Activated T-cell treated with anti-CD3 and anti-CD28 coated beads, Interleukin-2, amount 50 U/mL, for 1 hour (primary cell): ENCODE data around the gene MYCBPAP.
"Not testable (repeated sequence)": the region's sequence is repeated elsewhere in the genome, so short reads cannot be mapped to it uniquely, and the experiment has no call there.

Source experiments
- DNase-seq: peaks from one replicate; pipeline ENCODE4 v3.0.0-alpha.2; 2020

The MYCBPAP gene

DNA sequence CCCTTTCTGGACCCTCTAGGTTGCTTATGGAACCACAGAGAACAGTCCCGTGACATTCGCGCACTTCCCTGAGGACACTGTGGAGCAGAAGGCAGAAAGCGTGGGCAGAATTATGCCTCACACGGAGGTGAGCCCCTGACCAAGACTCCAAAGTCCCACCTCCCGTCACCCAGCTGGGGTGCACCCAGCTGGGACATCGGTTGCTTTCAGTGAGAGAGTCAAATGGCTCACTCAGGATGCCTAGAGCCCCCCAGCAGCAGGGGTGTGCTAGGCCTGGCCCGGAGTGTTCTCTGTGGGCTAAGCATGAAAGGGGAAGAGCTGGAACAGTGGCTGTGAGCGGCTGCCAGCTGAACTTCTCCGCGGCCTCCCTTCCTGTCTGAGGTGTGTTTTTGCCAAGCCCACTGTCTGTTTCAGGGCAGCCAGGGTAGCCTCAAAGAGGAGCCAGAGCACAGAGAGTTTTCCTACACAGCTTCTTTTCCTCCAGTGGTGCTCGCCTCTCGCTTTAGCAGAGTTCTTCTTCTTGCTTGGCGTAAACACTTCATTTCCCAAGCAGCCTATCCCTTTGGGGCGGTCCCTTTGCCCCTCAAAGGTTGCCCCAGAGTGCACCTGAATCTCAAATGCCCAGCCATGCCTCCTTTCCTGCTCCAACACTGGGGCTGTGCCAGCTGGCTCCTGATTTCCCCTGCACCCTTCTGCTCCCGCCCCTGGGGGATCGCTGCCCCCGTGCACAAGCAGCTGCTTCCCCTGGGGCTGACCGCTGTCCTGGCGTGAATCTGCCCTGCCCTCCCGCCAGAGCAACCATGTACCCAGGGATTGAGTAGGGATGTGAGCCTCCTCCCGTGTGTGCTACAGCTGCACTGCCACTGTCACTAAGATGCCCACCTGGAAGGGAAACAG lies 37.0 kb upstream of the MYCBPAP start:
- no peak for DNase-seq

GRCh38 chr17:50472286-50472685 lies 36.0 kb upstream of the MYCBPAP start:
- DNase-seq, result no peak

DNA sequence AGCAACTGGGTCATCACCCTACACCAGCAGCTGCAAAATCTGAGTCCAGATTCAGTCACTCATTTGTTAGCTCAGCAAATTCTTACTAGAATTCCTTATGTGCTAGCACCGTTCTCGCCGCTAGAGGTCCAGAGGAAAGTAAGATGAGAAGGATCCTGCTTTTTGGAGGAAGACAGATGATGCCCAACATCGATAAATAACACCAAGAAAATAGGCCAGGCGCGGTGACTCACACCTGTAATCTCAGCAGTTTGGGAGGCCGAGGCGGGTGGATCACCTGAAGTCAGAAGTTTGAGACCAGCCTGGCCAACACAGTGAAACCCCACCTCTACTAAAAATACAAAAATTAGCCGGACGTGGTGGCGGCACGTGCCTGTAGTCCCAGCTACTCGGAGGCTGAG lies 35.5 kb upstream of the MYCBPAP start:
- not testable (repeated sequence) for DNase-seq

DNA sequence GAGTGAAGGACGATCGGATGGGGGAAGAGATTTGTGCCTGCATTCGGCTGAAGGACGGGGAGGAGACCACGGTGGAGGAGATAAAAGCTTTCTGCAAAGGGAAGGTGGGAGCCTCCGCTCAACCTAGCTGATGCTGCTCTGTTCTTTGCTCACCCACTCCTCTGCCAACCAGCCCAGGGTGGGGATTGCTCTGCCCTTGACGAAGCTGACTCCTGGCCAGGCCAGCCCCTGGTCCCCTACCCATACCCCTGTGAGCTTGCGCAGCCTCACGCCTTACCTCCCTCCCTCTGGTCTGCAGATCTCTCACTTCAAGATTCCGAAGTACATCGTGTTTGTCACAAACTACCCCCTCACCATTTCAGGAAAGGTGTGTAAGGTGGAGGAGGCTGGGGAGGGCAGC lies 34.3 kb upstream of the MYCBPAP start:
- no peak for DNase-seq

DNA sequence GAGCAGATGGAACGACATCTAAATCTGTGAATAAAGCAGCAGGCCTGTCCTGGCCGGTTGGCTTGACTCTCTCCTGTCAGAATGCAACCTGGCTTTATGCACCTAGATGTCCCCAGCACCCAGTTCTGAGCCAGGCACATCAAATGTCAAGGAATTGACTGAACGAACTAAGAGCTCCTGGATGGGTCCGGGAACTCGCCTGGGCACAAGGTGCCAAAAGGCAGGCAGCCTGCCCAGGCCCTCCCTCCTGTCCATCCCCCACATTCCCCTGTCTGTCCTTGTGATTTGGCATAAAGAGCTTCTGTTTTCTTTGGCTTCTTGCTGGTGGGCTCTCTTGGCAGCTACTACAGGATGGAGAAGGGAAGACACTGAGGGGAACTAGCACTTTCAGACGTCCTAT lies 33.7 kb upstream of the MYCBPAP start:
- no peak for DNase-seq

DNA sequence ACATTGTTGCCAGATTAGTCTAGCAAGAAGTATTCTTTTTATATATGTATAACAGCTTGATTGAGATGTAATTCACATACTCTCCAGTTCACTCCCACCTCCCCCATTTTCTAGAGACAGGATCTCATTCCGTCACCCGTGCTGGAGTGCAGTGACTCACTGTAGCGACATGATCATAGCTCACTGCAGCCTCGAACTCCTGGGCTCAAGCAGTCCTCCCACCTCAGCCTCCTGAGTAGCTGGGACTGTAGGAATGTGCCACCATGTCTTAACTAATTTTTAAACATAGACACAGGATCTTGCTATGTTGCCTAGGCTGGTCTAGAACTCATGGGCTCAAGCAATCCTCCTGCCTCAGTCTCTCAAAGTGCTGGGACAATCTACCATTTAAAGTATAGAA lies 32.9 kb upstream of the MYCBPAP start:
- no peak for DNase-seq

- DNase-seq, result not testable (repeated sequence)
Measured at GRCh38 chr17:50475775-50476544, 32.3 kb upstream of the MYCBPAP start.

- DNase-seq, result no peak
Measured at GRCh38 chr17:50476545-50477315, 31.5 kb upstream of the MYCBPAP start.

DNA sequence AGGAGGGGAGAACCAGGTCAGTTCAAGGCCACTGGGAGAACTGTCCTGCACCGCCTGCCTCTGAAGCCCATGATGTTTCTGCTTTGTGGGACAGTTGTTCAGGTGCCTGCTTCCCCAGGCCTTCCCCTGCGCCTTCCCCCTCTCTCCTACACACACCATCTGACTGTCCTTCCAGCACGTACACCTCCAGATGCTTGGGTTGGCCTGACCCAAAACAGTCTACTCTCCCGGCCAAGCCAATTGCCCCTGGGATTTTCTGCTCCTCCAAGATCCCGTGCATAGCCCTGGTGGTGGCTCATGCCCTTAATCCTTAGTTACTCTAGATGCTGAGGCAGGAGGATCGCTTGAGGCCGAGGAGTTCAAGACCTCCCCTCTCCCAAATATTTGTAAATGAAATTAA lies 30.3 kb upstream of the MYCBPAP start:
- no peak for DNase-seq

DNA sequence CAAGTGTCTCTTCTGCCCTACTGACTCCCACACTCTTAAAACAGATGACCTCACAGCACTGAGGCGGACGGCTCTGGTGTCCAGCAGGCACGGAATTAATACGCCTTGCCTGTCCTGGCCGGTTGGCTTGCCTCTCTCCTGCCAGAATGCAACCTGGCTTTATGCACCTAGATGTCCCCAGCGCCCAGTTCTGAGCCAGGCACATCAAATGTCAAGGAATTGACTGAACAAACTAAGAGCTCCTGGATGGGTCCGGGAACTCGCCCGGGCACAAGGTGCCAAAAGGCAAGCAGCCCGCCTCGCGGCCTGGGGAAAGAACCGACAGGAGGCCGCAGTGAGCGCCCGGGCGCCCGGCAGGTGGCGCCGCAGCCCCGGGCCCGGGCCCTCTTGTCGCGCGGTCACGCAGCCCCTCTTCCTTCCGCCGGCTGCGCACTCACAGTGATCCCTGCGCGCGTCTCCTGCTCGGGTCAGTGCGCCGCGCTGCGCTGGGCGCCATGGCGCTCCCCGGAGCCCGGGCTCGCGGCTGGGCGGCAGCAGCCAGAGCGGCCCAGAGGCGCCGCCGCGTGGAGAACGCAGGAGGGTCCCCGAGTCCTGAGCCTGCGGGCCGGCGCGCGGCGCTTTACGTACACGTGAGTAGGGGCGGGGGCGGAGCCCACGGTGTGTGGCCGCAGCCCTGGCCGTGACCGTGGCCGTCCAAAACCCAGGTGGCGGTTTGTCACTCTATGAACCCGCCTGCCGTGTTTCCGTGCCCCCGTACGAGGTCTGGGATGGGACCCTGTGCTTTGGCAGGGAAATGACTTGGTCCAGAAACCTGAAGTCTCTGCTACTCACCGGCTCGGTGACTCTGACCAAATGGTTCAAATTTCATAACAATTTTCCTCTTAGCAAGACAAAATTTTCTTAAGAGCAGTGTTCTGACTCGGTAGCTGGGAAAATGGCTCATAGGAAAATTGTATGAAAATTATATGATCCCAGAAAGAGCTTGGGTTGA lies 29.6 kb upstream of the MYCBPAP start, which contains the start of gene RSAD1:
Gene RSAD1, plus strand, starts transcription at position 470 of the 991 bp plus-strand sequence. Its CDS starts 25 bp downstream, at position 495.
- DNase-seq, result peak; percentile 86

GRCh38 chr17:50479522-50480141 lies 28.6 kb upstream of the MYCBPAP start:
- DNase-seq, result peak; percentile 68

GRCh38 chr17:50480142-50480764 lies 28.0 kb upstream of the MYCBPAP start:
- DNase-seq, result no peak

DNA sequence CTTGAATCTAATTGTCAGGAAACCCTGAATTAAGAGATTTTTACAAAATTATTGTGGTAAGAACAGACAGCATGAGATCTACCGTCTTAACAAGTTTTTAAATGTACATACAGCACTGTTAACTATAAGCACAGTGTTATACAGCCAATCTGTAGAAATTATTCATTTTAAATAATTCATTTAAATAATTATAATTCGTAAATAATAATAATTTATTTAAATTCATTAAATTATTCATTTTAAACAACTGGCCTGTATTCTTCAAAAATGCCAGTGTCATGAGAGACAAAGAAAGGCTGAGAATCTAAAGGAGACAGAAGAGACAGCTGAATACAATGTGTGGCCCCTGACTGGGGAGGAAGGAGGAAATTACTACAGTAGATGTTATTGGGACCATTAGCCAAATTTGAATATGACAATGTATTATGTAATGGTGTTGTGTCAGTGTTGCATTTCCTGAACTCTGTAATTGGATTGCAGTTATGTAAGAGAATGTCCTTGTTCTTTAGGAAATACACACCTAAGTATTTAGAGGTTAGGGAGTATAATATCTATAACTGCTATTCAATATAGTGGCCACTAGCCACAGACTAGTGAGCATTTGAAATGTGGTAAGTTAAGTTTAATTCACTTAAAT lies 27.3 kb upstream of the MYCBPAP start:
- no peak for DNase-seq

- no peak for DNase-seq
Measured at GRCh38 chr17:50481648-50482047, 26.6 kb upstream of the MYCBPAP start.

GRCh38 chr17:50482110-50482509 lies 26.1 kb upstream of the MYCBPAP start:
- no peak for DNase-seq

GRCh38 chr17:50482516-50482915 lies 25.7 kb upstream of the MYCBPAP start:
- DNase-seq, result peak; percentile 68

GRCh38 chr17:50483266-50483665 lies 25.0 kb upstream of the MYCBPAP start:
- no peak for DNase-seq

DNA sequence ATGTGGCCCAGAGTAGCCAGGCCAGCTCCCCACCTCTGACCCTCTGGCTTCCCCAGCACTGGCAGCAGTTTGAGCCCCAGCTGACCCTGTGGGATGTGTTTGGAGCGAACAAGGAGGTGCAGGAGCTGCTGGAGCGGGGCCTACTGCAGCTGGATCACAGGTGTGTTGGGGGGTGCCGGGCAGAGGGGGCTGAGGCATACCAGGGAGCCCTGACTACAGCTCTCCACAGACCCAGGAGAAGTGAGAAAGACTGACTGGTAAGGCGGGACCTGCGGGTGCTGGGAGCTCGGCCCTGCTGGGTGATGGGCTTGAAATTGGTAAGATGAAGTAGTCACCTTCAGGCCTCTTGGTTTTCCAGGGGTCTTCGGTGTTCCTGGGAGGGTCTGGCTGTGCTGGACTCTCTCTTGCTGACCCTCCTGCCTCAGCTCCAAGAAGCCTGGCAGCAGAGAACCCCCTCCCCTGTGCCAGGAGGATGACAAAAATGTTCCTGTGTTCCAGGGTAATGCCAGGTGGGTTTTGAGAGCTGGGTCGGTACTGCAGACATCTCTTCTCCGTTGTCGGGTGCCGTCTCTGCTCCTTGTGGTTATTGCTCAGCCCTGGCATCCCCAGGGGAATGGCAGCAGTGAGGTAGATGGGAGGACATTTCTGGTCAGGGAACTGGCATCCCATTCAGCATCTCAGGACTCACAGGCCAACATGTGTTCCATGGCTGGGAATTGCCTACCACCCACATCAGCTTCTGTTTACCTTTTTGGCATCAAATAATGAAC lies 23.7 kb upstream of the MYCBPAP start:
- no peak for DNase-seq
